Right lobe of liver (tissue), 4 donors: Measurements from ENCODE around the gene ZNF439.

Source experiments
- CTCF ChIP-seq, 4 donors: fragments of 200-600 bp in 3 of 4; fragments of 450-650 bp in 1 of 4; IDR thresholded peaks; one replicate each; pipeline versions ENCODE4 v1.5.1 to v1.8.0; 2016 to 2022; ENCODE audit warnings: antibody characterized with exemption in 4 of 4, mild to moderate bottlenecking in 2 of 4
- POLR2A ChIP-seq: fragments of 450-650 bp; IDR thresholded peaks from one replicate; pipeline ENCODE4 v1.6.1; 2017; ENCODE audit warnings: antibody characterized with exemption, mild to moderate bottlenecking
- donor health status: DM: no; HTN: no; CAD: no.
- donor health status: DM: no; HTN: no; CAD: no.
- donor health status: DM: no; HTN: yes; CAD: no.

- TF ChIP-seq CTCF (IDR thresholded peaks at IDR 0.05) (no peak), POLR2A (no peak)
Observed at GRCh38 chr19:11848200-11848593, 329 bp upstream of the ZNF439 start.
